ENCODE results near the gene CACNA1C. TPM values are rescaled to one million over a fixed set of nuclear protein-coding genes. Genes with fewer than 3 reads are reported as not detected.
A peak's percentile ranks its signal among the peaks of the same experiment; 100 is the strongest.

Gene CACNA1C
- total RNA-seq, 1 donor from 2014 or later: 11.7 TPM

DNA sequence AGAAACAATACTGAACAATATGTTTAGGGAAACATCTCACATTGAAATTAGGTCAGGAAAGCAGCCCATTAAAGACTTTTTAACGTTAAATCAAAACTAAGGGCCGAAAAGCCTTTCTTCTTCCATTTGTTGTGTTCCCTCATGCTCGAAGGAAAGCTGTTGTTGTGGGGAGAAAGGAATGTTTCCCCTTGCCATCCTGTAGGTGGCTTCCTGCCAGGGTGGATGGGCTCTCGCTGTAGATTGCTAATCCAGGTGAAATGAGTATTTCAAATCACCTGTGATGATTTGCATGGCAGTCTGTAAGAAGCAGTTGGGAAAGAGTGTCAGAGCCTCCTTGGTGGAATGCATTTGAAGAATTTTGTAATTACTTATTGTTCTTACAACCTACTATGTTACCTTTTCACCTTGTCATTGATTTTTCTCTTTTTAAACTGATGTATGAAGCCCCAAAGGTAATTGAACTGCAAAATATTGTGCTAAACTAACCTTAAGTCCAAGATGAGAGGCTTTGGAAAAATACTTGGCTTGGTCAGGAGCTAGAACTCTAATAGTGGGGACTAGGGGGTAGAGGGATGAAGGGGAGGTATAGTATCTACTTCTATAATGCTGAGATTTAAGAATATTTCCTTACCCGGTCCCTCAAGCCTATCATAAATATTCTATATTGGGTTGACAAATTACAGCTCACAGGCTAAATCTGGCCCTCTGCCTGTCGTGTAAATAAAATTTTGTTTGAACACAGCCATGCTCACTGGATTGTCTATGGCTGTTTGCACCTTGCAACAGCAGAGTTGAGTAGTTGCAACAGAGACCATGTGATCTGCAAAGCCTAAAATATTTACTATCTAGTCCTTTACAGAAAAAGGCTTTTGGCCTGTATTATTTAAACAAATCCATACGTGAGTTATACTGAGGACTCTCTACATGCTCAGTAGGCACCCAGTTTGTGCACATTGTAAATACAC, 40.9 kb upstream of the CACNA1C start:
- TF ChIP-seq, protein P1, sequence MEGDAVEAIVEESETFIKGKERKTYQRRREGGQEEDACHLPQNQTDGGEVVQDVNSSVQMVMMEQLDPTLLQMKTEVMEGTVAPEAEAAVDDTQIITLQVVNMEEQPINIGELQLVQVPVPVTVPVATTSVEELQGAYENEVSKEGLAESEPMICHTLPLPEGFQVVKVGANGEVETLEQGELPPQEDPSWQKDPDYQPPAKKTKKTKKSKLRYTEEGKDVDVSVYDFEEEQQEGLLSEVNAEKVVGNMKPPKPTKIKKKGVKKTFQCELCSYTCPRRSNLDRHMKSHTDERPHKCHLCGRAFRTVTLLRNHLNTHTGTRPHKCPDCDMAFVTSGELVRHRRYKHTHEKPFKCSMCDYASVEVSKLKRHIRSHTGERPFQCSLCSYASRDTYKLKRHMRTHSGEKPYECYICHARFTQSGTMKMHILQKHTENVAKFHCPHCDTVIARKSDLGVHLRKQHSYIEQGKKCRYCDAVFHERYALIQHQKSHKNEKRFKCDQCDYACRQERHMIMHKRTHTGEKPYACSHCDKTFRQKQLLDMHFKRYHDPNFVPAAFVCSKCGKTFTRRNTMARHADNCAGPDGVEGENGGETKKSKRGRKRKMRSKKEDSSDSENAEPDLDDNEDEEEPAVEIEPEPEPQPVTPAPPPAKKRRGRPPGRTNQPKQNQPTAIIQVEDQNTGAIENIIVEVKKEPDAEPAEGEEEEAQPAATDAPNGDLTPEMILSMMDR (IDR thresholded peaks at IDR 0.05; ENCODE audit: unreplicated experiment): peak; percentile 41
- no peak for DNase-seq (ENCODE audit: low spot score, unreplicated experiment)
- H3K4me1 Mint-ChIP-seq (ENCODE audit: low read depth): peaks cover 24% of the 10 kb centered on the region
- H3K36me3 Mint-ChIP-seq (ENCODE audit: insufficient read depth): no peaks in the 10 kb centered on the region
- H3K9me3 Mint-ChIP-seq (ENCODE audit: low read depth): no peaks in the 10 kb centered on the region
- H3K27ac Mint-ChIP-seq: no peak overlapping the region
- no peaks in the 10 kb centered on the region for H3K27me3 Mint-ChIP-seq
- H3K4me3 Mint-ChIP-seq (ENCODE audit: low read depth): no peak overlapping the region

DNA sequence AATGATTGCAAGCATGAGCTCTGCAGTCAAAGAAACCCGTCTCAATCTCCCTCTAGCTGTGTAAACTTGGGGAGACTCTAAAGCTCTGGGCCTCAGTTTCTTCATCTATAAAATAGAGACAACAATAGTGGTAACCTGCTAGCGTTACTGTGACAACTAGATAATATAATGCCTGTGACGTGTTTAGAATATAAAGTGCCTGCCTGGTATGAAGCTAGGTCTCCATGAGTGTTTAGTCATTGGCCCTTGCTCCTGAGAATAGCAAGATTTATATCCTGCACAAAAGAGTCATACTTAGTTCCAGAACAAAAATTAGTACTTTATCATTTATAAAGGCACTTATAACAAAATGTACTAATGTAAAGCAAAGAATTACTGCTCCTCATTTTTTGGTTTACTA, 39.7 kb upstream of the CACNA1C start:
- H3K4me1 Mint-ChIP-seq (ENCODE audit: low read depth): peaks cover 24% of the 10 kb centered on the region
- H3K36me3 Mint-ChIP-seq (ENCODE audit: insufficient read depth): no peaks in the 10 kb centered on the region
- H3K9me3 Mint-ChIP-seq (ENCODE audit: low read depth): no peaks in the 10 kb centered on the region
- H3K27me3 Mint-ChIP-seq: no peaks in the 10 kb centered on the region
- TF ChIP-seq, protein P1 (IDR thresholded peaks at IDR 0.05; ENCODE audit: unreplicated experiment): no peak
- H3K27ac Mint-ChIP-seq: no peak overlapping the region
- DNase-seq (ENCODE audit: low spot score, unreplicated experiment): no peak
- no peak overlapping the region for H3K4me3 Mint-ChIP-seq (ENCODE audit: low read depth)

DNA sequence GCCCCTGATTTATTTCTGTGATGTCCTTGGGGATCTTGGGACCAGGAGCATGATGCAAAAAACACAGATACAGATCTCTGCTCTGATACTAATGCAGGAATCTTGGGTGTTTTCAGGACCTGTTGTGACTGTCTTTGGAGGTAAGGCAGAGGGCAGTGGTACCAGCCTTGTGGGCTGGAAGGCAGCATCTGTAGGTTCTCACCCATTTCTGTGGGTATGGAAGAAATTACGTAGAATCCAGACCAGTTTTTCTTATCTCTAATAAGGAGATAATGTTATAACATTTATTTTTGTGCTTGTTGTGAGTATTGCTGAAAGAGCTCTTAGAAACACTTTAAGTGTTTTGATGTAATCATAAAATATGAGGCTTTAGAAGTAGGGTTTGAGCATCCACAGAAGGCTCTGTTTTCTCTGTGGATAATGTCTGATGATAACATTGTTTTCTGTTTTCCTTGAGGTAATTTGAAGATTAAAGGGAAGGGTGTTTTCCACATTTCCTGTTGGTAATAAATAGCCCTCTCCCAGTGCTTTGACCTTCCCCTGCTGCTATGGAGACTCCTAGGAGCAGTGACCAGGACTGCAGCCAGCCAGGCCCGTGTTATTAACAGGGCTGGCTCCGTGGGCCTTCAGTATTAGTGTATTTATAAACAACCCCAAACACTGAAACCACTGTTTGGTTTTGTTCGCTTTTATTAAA, 39.1 kb upstream of the CACNA1C start:
- TF ChIP-seq, protein P1 (IDR thresholded peaks at IDR 0.05; ENCODE audit: unreplicated experiment): no peak
- no peak for DNase-seq (ENCODE audit: low spot score, unreplicated experiment)
- Mint-ChIP-seq H3K4me1 (ENCODE audit: low read depth) (peaks cover 24% of the 10 kb centered on the region), H3K27ac (no peak overlapping the region), H3K36me3 (ENCODE audit: insufficient read depth) (no peaks in the 10 kb centered on the region), H3K9me3 (ENCODE audit: low read depth) (no peaks in the 10 kb centered on the region), H3K4me3 (ENCODE audit: low read depth) (no peak overlapping the region), H3K27me3 (no peaks in the 10 kb centered on the region)

DNA sequence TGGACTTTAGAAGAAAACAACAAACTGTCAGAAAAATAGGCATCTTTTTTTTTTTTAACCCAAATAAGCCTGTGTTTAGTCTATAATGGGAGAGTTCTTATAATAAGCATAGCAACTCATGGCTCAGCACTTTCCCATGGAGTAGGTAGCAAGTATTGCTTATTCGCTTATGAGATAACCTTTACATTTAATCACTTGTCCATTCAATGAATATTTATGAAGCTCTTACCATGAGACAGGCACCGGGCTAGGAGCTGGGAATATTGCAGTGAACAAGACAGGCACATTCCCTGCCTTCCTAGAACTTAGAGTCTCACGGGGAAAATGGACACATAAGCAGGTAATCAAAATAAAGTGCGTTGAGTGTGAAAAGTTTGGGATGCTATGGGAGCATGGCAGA, 38.6 kb upstream of the CACNA1C start:
- H3K27ac Mint-ChIP-seq: no peak overlapping the region
- H3K36me3 Mint-ChIP-seq (ENCODE audit: insufficient read depth): no peaks in the 10 kb centered on the region
- no peaks in the 10 kb centered on the region for H3K27me3 Mint-ChIP-seq
- H3K9me3 Mint-ChIP-seq (ENCODE audit: low read depth): no peaks in the 10 kb centered on the region
- TF ChIP-seq, protein P1 (IDR thresholded peaks at IDR 0.05; ENCODE audit: unreplicated experiment): no peak
- H3K4me1 Mint-ChIP-seq (ENCODE audit: low read depth): peaks cover 24% of the 10 kb centered on the region
- no peak for DNase-seq (ENCODE audit: low spot score, unreplicated experiment)
- no peak overlapping the region for H3K4me3 Mint-ChIP-seq (ENCODE audit: low read depth)

DNA sequence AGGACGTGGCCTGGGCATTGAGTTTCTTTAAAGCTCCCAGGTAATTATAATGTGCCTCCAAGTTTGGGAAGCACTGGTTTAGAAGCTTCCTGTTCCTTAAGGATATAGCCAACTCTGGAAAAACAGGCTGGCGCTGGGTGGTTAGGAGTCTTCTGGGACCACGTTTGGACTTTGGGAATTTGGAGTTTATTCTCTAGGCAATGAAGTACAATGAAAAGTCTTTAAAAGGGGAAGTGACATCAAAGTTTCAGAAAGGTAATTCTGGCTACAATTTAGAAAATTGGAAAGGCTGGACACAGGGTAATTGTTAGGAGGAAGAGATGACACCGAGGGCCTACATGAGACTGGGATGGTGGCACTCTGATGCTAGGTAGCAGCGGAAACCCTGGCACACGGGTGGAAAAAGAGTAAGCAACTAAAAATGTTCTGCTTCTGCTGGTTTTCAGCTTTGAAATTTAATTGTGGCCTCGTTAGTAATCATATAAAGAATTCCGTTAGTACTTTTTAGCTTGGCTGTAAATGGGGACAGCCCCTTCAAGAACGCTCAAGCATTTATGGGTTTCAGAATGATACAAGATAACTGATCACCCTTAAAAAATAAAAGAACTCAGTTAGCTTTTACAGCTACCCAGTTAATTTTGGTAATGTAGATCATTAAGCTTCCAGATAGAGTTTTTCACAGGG, 35.8 kb upstream of the CACNA1C start:
- H3K9me3 Mint-ChIP-seq (ENCODE audit: low read depth): no peaks in the 10 kb centered on the region
- H3K36me3 Mint-ChIP-seq (ENCODE audit: insufficient read depth): no peaks in the 10 kb centered on the region
- DNase-seq (ENCODE audit: low spot score, unreplicated experiment): no peak
- H3K4me3 Mint-ChIP-seq (ENCODE audit: low read depth): no peak overlapping the region
- TF ChIP-seq, protein P1 (IDR thresholded peaks at IDR 0.05; ENCODE audit: unreplicated experiment): no peak
- peaks cover 10% of the 10 kb centered on the region for H3K4me1 Mint-ChIP-seq (ENCODE audit: low read depth)
- peaks cover 7% of the 10 kb centered on the region for H3K27me3 Mint-ChIP-seq
- H3K27ac Mint-ChIP-seq: no peak overlapping the region

Data from progenitor cell of endocrine pancreas (in vitro differentiated cells).